ENCODE measurements around the gene HOGA1.
"Not testable (repeated sequence)": the region's sequence is repeated elsewhere in the genome, so short reads cannot be mapped to it uniquely, and the experiment has no call there.

The HOGA1 gene

GRCh38 chr10:97612386-97612785 lies 28.2 kb downstream of the HOGA1 start:
- DNase-seq: peak; percentile 5 to 32

- DNase-seq: no peak
Observed at GRCh38 chr10:97618285-97618684, 34.1 kb downstream of the HOGA1 start.

DNA sequence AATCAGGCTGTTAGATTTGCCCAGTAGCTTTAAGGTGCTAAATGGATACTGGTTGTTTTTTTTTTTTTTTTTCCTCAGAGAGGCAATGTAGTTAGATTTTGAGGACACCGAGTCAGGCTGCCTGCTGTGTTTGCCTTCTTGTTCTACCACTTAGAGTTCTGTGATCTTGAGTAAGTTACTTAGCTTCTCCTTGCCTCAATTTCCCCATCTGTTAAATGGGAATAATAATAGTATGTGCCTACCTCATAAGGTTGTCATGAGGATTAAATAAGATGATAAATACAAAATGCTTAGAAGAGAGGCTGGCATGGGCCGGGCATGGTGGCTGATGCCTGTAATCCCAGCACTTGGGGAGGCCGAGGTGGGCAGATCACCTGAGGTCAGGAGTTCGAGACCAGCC lies 34.5 kb downstream of the HOGA1 start:
- DNase-seq: no peak

GRCh38 chr10:97623277-97623676 lies 39.1 kb downstream of the HOGA1 start:
- no peak for DNase-seq

DNA sequence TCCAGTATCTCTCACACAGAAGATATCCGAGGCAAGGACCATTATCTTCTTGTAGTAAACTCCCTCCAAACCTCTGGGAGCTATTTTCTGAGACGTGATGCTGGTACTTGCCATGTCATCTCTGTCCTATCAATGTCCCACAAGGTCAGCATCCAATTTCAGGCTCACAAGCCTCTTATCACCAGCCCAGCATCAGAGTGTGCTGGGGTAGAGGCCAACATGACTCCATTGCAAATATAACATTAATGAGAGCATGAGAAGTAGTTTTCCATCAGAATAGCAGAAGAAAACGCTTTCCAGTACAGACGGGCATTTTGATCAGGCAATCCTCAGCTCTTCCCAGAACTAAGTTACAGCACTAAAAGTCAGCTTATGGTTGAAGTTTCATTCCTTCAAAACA lies 43.5 kb downstream of the HOGA1 start:
- DNase-seq: no peak

- DNase-seq: no peak
Observed at GRCh38 chr10:97628228-97628627, 44.0 kb downstream of the HOGA1 start.

DNA sequence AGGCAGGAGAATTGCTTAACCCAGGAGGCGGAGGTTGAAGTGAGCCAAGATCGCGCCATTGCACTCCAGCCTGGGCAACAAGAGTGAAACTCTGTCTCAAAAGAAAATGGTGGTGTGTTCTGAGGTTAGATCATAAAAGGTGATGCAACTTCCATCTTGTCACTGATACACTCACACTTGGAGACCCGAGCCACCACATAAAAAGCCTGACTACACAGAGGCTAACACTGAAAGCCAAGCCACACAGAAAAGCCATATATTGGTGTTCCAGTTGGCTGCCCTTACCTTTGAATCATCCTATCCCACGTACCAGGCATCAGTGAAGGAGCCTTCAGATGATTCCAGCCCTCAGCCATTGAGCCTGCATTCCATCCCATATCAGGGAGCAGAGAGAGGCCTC lies 45.1 kb downstream of the HOGA1 start:
- no peak for DNase-seq

GRCh38 chr10:97631098-97631497 lies 46.9 kb downstream of the HOGA1 start:
- DNase-seq: no peak

- DNase-seq: peak; percentile 52
Observed at GRCh38 chr10:97632949-97633884, 49.0 kb downstream of the HOGA1 start, which contains the start of gene MORN4. TSS of gene MORN4 (minus strand) at chr10:97633500. CDS start at chr10:97619653, 13,847 bp downstream.

GRCh38 chr10:97633921-97634320 lies 49.7 kb downstream of the HOGA1 start:
- no peak for DNase-seq

DNA sequence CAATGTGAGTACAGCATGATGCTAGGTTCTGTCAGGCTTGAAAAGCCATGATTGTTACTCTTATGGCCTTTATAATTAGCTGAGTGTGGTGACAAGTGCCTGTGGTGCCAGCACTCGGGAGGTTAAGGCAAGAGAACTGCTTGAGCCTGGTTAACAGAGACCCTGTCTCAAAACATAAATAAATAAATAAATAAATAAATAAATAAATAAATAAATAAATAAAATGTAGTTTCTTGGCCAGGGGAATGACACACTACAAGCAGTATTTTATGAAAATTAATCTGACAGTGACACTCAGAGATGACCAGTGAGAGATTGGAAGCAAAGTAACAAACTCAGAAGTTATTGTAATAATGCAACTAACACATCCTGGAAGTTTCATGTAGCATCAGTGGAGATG lies 51.4 kb downstream of the HOGA1 start:
- no peak for DNase-seq

DNA sequence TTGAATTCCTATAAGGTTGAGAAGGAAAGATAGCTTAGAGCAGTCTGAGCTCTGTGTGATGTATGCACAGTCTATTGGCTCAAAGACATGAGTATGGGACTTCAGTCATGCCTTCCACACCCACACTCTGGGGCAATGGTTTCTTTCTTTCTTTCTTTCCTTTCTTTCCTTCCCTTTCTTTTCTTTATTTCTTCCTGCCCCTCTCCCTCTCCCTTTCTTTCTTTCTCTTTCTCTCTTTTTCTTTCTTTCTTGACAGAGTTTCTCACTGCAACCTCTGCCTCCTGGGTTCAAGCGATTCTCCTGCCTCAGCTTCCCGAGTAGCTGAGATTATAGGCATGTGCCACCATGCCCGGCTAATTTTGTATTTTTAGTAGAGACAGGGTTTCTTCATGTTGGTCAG lies 54.9 kb downstream of the HOGA1 start:
- not testable (repeated sequence) for DNase-seq

GRCh38 chr10:97640174-97640867 lies 56.1 kb downstream of the HOGA1 start, which contains the start of gene PI4K2A:
TSS of gene PI4K2A (plus strand) at chr10:97640671. CDS start at chr10:97640743, 72 bp downstream.
- peak; percentile 95 to 97 for DNase-seq

DNA sequence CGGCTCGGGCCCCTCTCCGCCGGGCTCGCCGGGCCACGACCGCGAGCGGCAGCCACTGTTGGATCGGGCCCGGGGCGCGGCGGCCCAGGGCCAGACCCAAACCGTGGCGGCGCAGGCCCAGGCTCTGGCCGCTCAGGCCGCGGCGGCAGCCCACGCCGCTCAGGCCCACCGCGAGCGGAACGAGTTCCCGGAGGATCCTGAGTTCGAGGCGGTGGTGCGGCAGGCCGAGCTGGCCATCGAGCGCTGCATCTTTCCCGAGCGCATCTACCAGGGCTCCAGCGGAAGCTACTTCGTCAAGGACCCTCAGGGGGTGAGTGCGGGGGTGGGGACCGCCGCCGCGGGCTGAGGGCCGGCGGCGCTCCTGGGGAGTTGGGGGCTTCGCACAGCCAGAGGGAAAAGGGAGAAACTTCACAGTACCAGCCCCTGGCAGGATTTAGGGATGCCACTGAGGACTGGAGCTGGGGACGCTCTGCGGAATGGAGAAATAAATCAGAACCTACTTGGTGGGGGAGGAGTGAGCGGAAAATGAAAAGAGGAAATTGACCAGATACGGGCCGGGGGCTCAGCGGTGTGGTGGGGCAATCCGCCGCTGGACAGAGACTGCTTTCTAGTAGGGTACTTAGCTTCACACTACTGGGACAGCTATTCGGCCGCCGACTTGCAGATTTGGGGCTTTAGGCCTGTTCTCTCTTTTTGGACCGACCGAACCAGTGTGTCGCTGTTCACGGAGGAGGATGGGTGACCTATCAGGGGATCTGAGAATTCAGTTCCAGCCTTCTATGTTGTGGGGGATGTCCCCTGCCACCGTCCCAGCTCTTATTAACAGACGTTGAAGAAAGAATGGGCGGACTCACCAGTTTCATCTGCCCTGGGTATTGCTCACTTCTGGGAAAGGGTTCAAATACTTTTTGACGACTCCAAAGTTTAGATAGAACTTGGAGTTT lies 57.0 kb downstream of the HOGA1 start:
- DNase-seq: peak in 1 of 2 experiments; percentile 30

GRCh38 chr10:97642471-97643159 lies 58.4 kb downstream of the HOGA1 start:
- DNase-seq: not testable (repeated sequence)

DNA sequence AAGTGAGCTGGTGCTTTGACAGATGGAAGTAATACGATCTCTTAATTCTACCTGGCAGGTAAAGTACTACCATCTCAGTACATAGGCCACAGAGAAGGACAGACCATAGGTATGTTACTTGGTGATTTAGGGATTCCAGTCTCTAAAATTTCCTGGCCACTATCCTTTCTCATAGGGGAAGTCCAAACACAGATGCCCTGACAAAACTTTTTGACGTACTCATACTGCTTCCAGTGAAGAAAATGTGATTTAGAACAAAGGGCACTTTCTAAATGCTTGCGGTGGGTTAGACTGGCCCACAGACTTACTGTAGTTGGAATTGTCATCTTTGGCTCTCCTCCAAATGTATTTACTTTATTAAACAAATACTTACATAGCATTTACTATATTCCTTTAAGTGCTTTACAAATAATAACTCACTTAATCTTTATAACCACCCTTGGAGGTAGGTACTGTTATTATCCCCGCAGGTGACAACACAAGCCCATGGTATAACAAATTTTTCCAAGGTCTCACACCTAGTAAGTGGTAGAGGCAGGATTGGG lies 59.3 kb downstream of the HOGA1 start:
- no peak for DNase-seq

- DNase-seq: no peak
Observed at GRCh38 chr10:97644936-97645335, 60.7 kb downstream of the HOGA1 start.

DNA sequence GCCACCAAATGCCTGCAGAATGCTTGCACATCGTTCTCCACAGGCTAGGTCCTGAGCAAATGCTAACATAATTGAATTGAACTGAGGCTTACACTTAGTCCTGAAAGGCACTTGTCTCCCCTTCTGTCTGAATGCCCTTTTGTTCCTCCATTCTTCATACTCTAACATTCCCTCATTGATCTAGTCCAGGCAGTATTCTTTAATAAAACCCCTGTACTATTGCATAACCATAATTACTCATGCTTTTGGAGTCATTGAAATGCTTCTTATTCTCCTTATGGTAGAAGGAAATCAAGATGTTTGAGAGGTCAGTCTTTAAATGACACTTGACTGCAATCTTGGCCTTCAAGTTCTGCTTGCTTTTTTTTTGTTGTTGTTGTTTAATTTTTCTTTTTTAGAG lies 63.4 kb downstream of the HOGA1 start:
- no peak for DNase-seq

GRCh38 chr10:97648562-97649404 lies 64.6 kb downstream of the HOGA1 start:
- DNase-seq: peak in 1 of 2 experiments; percentile 11

DNA sequence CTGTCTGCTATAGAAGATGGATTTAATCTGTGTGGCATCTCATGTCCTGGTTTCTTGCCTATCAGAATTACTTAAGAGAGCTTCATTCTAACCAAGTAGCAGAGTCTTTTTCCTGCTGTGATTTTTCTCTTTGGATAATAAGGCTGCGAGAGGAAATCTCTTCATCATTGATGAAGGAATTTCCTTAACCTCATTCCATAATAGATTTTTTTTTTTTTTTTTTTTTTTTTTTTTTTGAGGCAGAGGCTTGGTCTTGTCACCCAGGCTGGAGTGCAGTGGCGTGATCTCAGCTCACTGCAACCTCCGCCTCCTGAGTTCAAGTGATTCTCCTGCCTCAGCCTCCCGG lies 65.2 kb downstream of the HOGA1 start:
- not testable (repeated sequence) for DNase-seq

- no peak for DNase-seq
Observed at GRCh38 chr10:97650726-97651125, 66.5 kb downstream of the HOGA1 start.

Data from AML-193 (cell line).